Endothelial cell of umbilical vein (primary cell): ENCODE measurements around the gene PAPOLA. TPM values are rescaled to one million over a fixed set of nuclear protein-coding genes. Genes with fewer than 3 reads are reported as not detected.

Source experiments
- BruUV-seq: library from RNA; stranded (reverse); fragments of 400-500 nt; replicated peaks from 2 replicates; lab custom pipeline; 2021; lab: Mats Ljungman, UMichigan
- CTCF ChIA-PET: fragments of 300-600, 350-600 bp; sonication (Branson Sonifier 250); formaldehyde crosslinking; loops from one replicate; lab custom pipeline; 2021; ENCODE audit warnings: antibody characterized with exemption, inconsistent platforms; lab: Charles Lee
- POLR2A ChIA-PET: fragments of 300-600, 350-600 bp; sonication (Branson Sonifier 250); formaldehyde crosslinking; loops from one replicate; lab custom pipeline; 2021; ENCODE audit warnings: antibody characterized with exemption, inconsistent platforms; lab: Charles Lee
- DNase-seq: peaks from one replicate; pipeline ENCODE4 v3.0.0-alpha.2; 2011; ENCODE audit warnings: low read depth, low spot score
- FAIRE-seq: peaks from 2 replicates; lab custom pipeline; 2011; peaks lifted over from hg19 to GRCh38; lab: Jason Lieb, UNC
- H2AFZ ChIP-seq: 2 replicates; pipeline ENCODE4 v1.6.0; 2012; ENCODE audit warnings: low read depth, low read length, control low read depth, inconsistent platforms
- H3K27ac ChIP-seq: 2 replicates; pipeline ENCODE4 v1.5.1; 2011; ENCODE audit warnings: low read depth, mild to moderate bottlenecking, control low read depth, low read length, moderate library complexity; ENCODE audit not compliant: insufficient read depth
- H3K27me3 ChIP-seq, 2 experiments: 2 replicates each; pipeline versions ENCODE4 v1.6.0 to v1.6.1; 2011; ENCODE audit warnings: low read length in 2 of 2, mixed read lengths in 1 of 2; ENCODE audit not compliant: control insufficient read depth in 2 of 2, insufficient read depth in 2 of 2
- H3K36me3 ChIP-seq, 2 experiments: 2 replicates in 1 of 2; 3 replicates in 1 of 2; pipeline ENCODE4 v1.5.1; 2011; ENCODE audit warnings: low read length in 2 of 2, mild to moderate bottlenecking in 1 of 2, moderate library complexity in 1 of 2; ENCODE audit not compliant: control insufficient read depth in 2 of 2, insufficient read depth in 2 of 2; ENCODE audit errors: extremely low read depth in 1 of 2
- H3K4me1 ChIP-seq: 3 replicates; pipeline ENCODE4 v1.5.1; 2011; ENCODE audit warnings: mild to moderate bottlenecking, low read length; ENCODE audit not compliant: control insufficient read depth, insufficient read depth; ENCODE audit errors: extremely low read depth
- H3K4me2 ChIP-seq: 2 replicates; pipeline ENCODE4 v1.6.1; 2011; ENCODE audit warnings: low read length, control low read depth, mixed read lengths; ENCODE audit not compliant: insufficient read depth
- H3K4me3 ChIP-seq, 3 experiments: fragments of 200-600 bp in 1 of 3; sonication (generic), shearing (Covaris generic) in 1 of 3; replicated peaks in 1 of 3; 2 replicates each; pipeline ENCODE4 v1.5.1; 2011 to 2016; ENCODE audit warnings: control low read depth in 3 of 3, low read length in 3 of 3, mild to moderate bottlenecking in 2 of 3, inconsistent platforms in 1 of 3, low read depth in 1 of 3, moderate library complexity in 1 of 3; ENCODE audit not compliant: insufficient read depth in 1 of 3
- H3K79me2 ChIP-seq: 2 replicates; pipeline ENCODE4 v1.6.0; 2012; ENCODE audit warnings: low read length, inconsistent platforms; ENCODE audit not compliant: control insufficient read depth, insufficient read depth
- H3K9ac ChIP-seq: replicated peaks from 2 replicates; pipeline ENCODE3; 2011; ENCODE audit warnings: low read length, control low read depth; ENCODE audit not compliant: insufficient read depth; ENCODE audit errors: extremely low read depth
- H3K9me1 ChIP-seq: replicated peaks from 3 replicates; pipeline ENCODE4 v1.6.0; 2011; ENCODE audit warnings: mild to moderate bottlenecking, low read length; ENCODE audit not compliant: control insufficient read depth, insufficient read depth; ENCODE audit errors: extremely low read depth
- H3K9me3 ChIP-seq: replicated peaks from 2 replicates; pipeline ENCODE4 v1.5.1; 2012; ENCODE audit warnings: low read length, inconsistent platforms; ENCODE audit not compliant: control insufficient read depth, insufficient read depth
- H4K20me1 ChIP-seq: replicated peaks from 2 replicates; pipeline ENCODE3; 2011; ENCODE audit warnings: mild to moderate bottlenecking, low read length; ENCODE audit not compliant: control insufficient read depth, insufficient read depth; ENCODE audit errors: extremely low read depth
- EZH2 ChIP-seq: IDR thresholded peaks from 2 replicates; pipeline ENCODE4 v1.6.1; 2012; ENCODE audit warnings: borderline replicate concordance, low read depth, mild to moderate bottlenecking, moderate library complexity, low read length, inconsistent platforms; ENCODE audit not compliant: severe bottlenecking
- JUN ChIP-seq: IDR thresholded peaks from 2 replicates; pipeline ENCODE4 v1.6.1; 2011; ENCODE audit warnings: borderline replicate concordance, low read depth; ENCODE audit not compliant: insufficient read length, insufficient read depth
- dilution Hi-C: fragments of 300-500 bp; cut with MboI; formaldehyde crosslinking; loops from one replicate; pipeline ENCODE4 v1.15.0; 2019; ENCODE audit warnings: low sequenced_read_pairs; ENCODE audit not compliant: extremely low pct_ligation_motif_present
- intact Hi-C: fragments of 100-400 bp; cut with micrococcal nuclease; formaldehyde crosslinking; loops from one replicate; pipeline ENCODE4 v1.10.0; 2022
- polyA plus RNA-seq, 4 experiments: library from polyadenylated mRNA; depleted of rRNA in 3 of 4; stranded (reverse) in 3 of 4; unstranded in 1 of 4; fragments of >200 nt; gene quantifications; 2 replicates each; pipeline versions ENCODE4 v1.2.1 to v1.2.3, GENCODE V29; 2011 to 2012; ENCODE audit warnings: missing spikeins in 1 of 4
- total RNA-seq: library from RNA; stranded (reverse); gene quantifications from 2 replicates; pipeline ENCODE4 v1.2.3, GENCODE V29; 2021
- TF ChIP-seq, protein P1 (sequence below), 2 donors: IDR thresholded peaks; 1 replicate in 1 of 2; 2 replicates in 1 of 2; pipeline ENCODE4 v1.5.1; 2011; ENCODE audit warnings: low read length in 2 of 2, mild to moderate bottlenecking in 2 of 2, moderate library complexity in 2 of 2, control low read depth in 1 of 2, inconsistent platforms in 1 of 2, low read depth in 1 of 2; ENCODE audit not compliant: insufficient read depth in 1 of 2; ENCODE audit errors: extremely low read depth in 1 of 2

The PAPOLA gene
- total and polyA plus RNA-seq, 2 donors (not counting 3 experiments of a cell fraction or from before 2014, with no cell fraction given): 75.4 to 184 TPM

DNA sequence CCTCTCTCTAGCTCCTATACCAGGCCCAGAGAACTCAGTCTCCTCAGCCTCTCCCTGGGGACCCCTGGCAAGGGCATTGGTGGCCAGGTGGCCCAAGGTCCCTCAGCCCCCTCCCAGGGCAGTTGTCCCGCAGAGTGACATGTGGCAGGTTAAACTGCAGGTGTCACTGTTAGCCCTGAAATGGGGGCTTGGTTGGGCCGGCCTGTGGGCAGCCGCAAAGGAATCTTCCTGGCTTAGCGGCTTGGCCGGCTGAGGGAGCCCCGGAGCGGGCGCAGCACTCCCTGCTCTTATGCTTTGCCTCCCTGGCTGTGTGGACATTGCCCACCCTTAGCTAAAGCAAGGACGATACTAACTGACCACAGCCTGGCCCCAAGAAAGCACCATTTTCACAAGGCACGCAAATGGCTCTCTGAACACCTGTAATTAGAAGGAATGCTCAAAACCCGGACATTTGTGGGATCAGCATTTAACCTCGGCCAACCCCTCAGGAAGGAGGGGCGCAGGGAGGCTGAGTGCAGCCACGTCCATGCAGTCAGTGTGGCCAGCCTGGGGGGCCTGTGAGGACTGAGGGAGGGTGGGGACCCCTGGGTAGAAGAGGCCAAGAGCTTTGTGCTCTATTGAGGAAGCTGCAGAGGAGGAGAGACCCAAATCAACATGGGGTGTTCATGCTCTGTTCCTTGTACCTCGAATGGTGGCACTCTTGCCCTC is 82.2 kb downstream of the PAPOLA start:
- dilution Hi-C loops (no loop called here), intact Hi-C loops (loop anchor here (1.0 kb wide), 2 partner anchors 157 to 269 kb away; no protein-coding TSS in a partner anchor)
- POLR2A ChIA-PET: no interaction called here
- H3K79me2 ChIP-seq: no peaks in the 10 kb centered on the region
- H3K9ac ChIP-seq: no peak overlapping the region
- H3K4me3 ChIP-seq: no peak overlapping the region
- no peaks in the 10 kb centered on the region for H3K9me3 ChIP-seq
- H2AFZ ChIP-seq: no peak overlapping the region
- CTCF ChIA-PET: interaction anchor here (1.6 to 2.2 kb wide), 4 partner anchors 19 to 268 kb away, joined by 4 to 8 read pairs (median 6); no protein-coding TSS in a partner anchor
- DNase-seq: peak; percentile 21
- H3K9me1 ChIP-seq: no peaks in the 10 kb centered on the region
- TF ChIP-seq JUN (no peak), EZH2 (no peak)
- TF ChIP-seq, protein P1, sequence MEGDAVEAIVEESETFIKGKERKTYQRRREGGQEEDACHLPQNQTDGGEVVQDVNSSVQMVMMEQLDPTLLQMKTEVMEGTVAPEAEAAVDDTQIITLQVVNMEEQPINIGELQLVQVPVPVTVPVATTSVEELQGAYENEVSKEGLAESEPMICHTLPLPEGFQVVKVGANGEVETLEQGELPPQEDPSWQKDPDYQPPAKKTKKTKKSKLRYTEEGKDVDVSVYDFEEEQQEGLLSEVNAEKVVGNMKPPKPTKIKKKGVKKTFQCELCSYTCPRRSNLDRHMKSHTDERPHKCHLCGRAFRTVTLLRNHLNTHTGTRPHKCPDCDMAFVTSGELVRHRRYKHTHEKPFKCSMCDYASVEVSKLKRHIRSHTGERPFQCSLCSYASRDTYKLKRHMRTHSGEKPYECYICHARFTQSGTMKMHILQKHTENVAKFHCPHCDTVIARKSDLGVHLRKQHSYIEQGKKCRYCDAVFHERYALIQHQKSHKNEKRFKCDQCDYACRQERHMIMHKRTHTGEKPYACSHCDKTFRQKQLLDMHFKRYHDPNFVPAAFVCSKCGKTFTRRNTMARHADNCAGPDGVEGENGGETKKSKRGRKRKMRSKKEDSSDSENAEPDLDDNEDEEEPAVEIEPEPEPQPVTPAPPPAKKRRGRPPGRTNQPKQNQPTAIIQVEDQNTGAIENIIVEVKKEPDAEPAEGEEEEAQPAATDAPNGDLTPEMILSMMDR (IDR thresholded peaks at IDR 0.05; ENCODE audit: extremely low read depth in 1 of 2, insufficient read depth in 1 of 2, low read depth in 1 of 2, low read length in 2 of 2): peak; percentile 27 to 47
- H3K4me2 ChIP-seq: no peak overlapping the region
- BruUV-seq: no TSS peak
- no peaks in the 10 kb centered on the region for H3K36me3 ChIP-seq
- H3K4me1 ChIP-seq: no peaks in the 10 kb centered on the region
- peaks cover 0 to 4% of the 10 kb centered on the region in 2 experiments for H3K27me3 ChIP-seq
- H3K27ac ChIP-seq: no peak overlapping the region
- no peaks in the 10 kb centered on the region for H4K20me1 ChIP-seq
- no peak for FAIRE-seq
